IMR-90 (cell line): ENCODE data around the gene RGS5. TPM values are rescaled to one million over a fixed set of nuclear protein-coding genes. Genes with fewer than 3 reads are reported as not detected.

Source experiments
- ATAC-seq: fragments of 200-7000 bp; cut with Tn5 transposase; 2 replicates; pipeline ENCODE4 v1.9.1; 2020; ENCODE audit warnings: low read depth, mild to moderate bottlenecking, moderate library complexity
- BruUV-seq: library from RNA; stranded (reverse); fragments of 400-500 nt; replicated peaks from 2 replicates; lab custom pipeline; 2021; lab: Mats Ljungman, UMichigan
- CTCF ChIA-PET: fragments of 300-600 bp; formaldehyde crosslinking; extraction: SDS; loops from one replicate; lab custom pipeline; 2021; ENCODE audit warnings: antibody characterized with exemption; lab: Yijun Ruan, JAX
- POLR2A ChIA-PET: fragments of 300-600 bp; sonication (Branson Sonifier 250); formaldehyde crosslinking; loops from one replicate; lab custom pipeline; 2022; ENCODE audit warnings: antibody characterized with exemption; ENCODE audit not compliant: unreplicated experiment; lab: Charles Lee
- DNase-seq: peaks from one replicate; pipeline ENCODE4 v3.0.0; 2013
- H2AFZ ChIP-seq: replicated peaks from 2 replicates; pipeline ENCODE3; 2013; ENCODE audit warnings: low read length, mild to moderate bottlenecking; ENCODE audit not compliant: poor library complexity
- H2AK5ac ChIP-seq: 2 replicates; pipeline ENCODE4 v1.6.1; 2013; ENCODE audit warnings: low read depth, low read length, inconsistent platforms
- H2AK9ac ChIP-seq: replicated peaks from 2 replicates; pipeline ENCODE3; 2013; ENCODE audit warnings: mild to moderate bottlenecking, low read depth, low read length, moderate library complexity; ENCODE audit not compliant: poor library complexity
- H2BK120ac ChIP-seq: 2 replicates; pipeline ENCODE4 v1.6.1; 2013; ENCODE audit warnings: low read depth, low read length, inconsistent platforms
- H2BK15ac ChIP-seq: 3 replicates; pipeline ENCODE4 v1.6.1; 2013; ENCODE audit warnings: low read depth, low read length, inconsistent platforms
- H2BK20ac ChIP-seq: 2 replicates; pipeline ENCODE4 v1.6.1; 2013; ENCODE audit warnings: low read depth, mild to moderate bottlenecking, inconsistent platforms, low read length, moderate library complexity
- H2BK5ac ChIP-seq: 2 replicates; pipeline ENCODE4 v1.6.1; 2013; ENCODE audit warnings: mild to moderate bottlenecking, low read depth, low read length, inconsistent platforms; ENCODE audit not compliant: poor library complexity, severe bottlenecking
- H3K14ac ChIP-seq: replicated peaks from 2 replicates; pipeline ENCODE4 v1.6.1; 2013; ENCODE audit warnings: low read depth, low read length, inconsistent platforms
- H3K18ac ChIP-seq: 2 replicates; pipeline ENCODE4 v1.6.1; 2013; ENCODE audit warnings: low read depth, low read length, control low read depth
- H3K23ac ChIP-seq: 2 replicates; pipeline ENCODE4 v1.6.1; 2013; ENCODE audit warnings: low read depth, low read length, inconsistent platforms
- H3K27ac ChIP-seq: 2 replicates; pipeline ENCODE4 v1.5.1; 2013; ENCODE audit warnings: mild to moderate bottlenecking, control low read depth, low read length; ENCODE audit not compliant: insufficient read depth
- H3K27me3 ChIP-seq: 2 replicates; pipeline ENCODE4 v1.6.1; 2013; ENCODE audit warnings: low read length; ENCODE audit not compliant: control insufficient read depth, insufficient read depth
- H3K36me3 ChIP-seq: 2 replicates; pipeline ENCODE4 v1.6.1; 2013; ENCODE audit warnings: low read length, mixed read lengths; ENCODE audit not compliant: control insufficient read depth, insufficient read depth
- H3K4ac ChIP-seq: 2 replicates; pipeline ENCODE4 v1.6.1; 2013; ENCODE audit warnings: low read depth, low read length, inconsistent platforms
- H3K4me1 ChIP-seq: 2 replicates; pipeline ENCODE4 v1.6.1; 2013; ENCODE audit warnings: low read length, mixed read lengths; ENCODE audit not compliant: control insufficient read depth, insufficient read depth
- H3K4me2 ChIP-seq: 2 replicates; pipeline ENCODE4 v1.6.1; 2013; ENCODE audit warnings: low read depth, mild to moderate bottlenecking, control low read depth, low read length, moderate library complexity
- H3K4me3 ChIP-seq: 2 replicates; pipeline ENCODE4 v1.5.1; 2013; ENCODE audit warnings: low read depth, mild to moderate bottlenecking, control low read depth, low read length, moderate library complexity; ENCODE audit not compliant: insufficient read depth
- H3K56ac ChIP-seq: 2 replicates; pipeline ENCODE4 v1.6.1; 2013; ENCODE audit warnings: low read length, inconsistent platforms; ENCODE audit not compliant: insufficient read depth; ENCODE audit errors: extremely low read depth
- H3K79me1 ChIP-seq, 2 experiments: 2 replicates each; pipeline ENCODE4 v1.6.1; 2013; ENCODE audit warnings: low read length in 2 of 2, inconsistent platforms in 1 of 2, low read depth in 1 of 2
- H3K9ac ChIP-seq: 2 replicates; pipeline ENCODE4 v1.6.1; 2013; ENCODE audit warnings: low read depth, low read length, control low read depth
- H3K9me1 ChIP-seq: 2 replicates; pipeline ENCODE4 v1.6.1; 2013; ENCODE audit warnings: low read length, inconsistent platforms; ENCODE audit not compliant: insufficient read depth
- H3K9me3 ChIP-seq: 2 replicates; pipeline ENCODE4 v1.6.1; 2013; ENCODE audit warnings: low read length; ENCODE audit not compliant: control insufficient read depth, insufficient read depth
- H4K20me1 ChIP-seq: 2 replicates; pipeline ENCODE4 v1.6.1; 2013; ENCODE audit warnings: low read length, inconsistent platforms; ENCODE audit not compliant: insufficient read depth
- H4K5ac ChIP-seq: 2 replicates; pipeline ENCODE4 v1.6.1; 2013; ENCODE audit warnings: mild to moderate bottlenecking, low read depth, low read length, control low read depth
- H4K8ac ChIP-seq, 2 experiments: 2 replicates each; pipeline ENCODE4 v1.6.1; 2013; ENCODE audit warnings: low read depth in 2 of 2, low read length in 2 of 2, control low read depth in 1 of 2, inconsistent platforms in 1 of 2
- H4K91ac ChIP-seq: 2 replicates; pipeline ENCODE4 v1.6.1; 2013; ENCODE audit warnings: low read depth, low read length, inconsistent platforms; ENCODE audit not compliant: insufficient read depth
- BHLHE40 ChIP-seq: fragments of 150-350 bp; IDR thresholded peaks from 2 replicates; pipeline ENCODE4 v1.6.1; 2016; ENCODE audit warnings: mild to moderate bottlenecking, low read depth, low read length
- CEBPB ChIP-seq: IDR thresholded peaks from 2 replicates; pipeline ENCODE4 v1.6.1; 2012; ENCODE audit warnings: low read depth, low read length, improper control_type of control experiment
- CHD1 ChIP-seq: IDR thresholded peaks from 2 replicates; pipeline ENCODE4 v1.6.1; 2012; ENCODE audit warnings: low read depth, low read length, improper control_type of control experiment
- FOS ChIP-seq: fragments of 150-350 bp; IDR thresholded peaks from 2 replicates; pipeline ENCODE4 v1.6.1; 2016; ENCODE audit warnings: low read depth, low read length
- MAFK ChIP-seq: IDR thresholded peaks from 2 replicates; pipeline ENCODE4 v1.6.1; 2012; ENCODE audit warnings: low read depth, low read length, improper control_type of control experiment
- MAZ ChIP-seq: IDR thresholded peaks from 2 replicates; pipeline ENCODE4 v1.6.1; 2012; ENCODE audit warnings: low read depth, mild to moderate bottlenecking, low read length, improper control_type of control experiment, moderate library complexity, borderline replicate concordance
- MXI1 ChIP-seq: IDR thresholded peaks from 2 replicates; pipeline ENCODE4 v1.6.1; 2012; ENCODE audit warnings: low read depth, mild to moderate bottlenecking, low read length, moderate library complexity, borderline replicate concordance
- NFE2L2 ChIP-seq: fragments of 150-350 bp; IDR thresholded peaks from 2 replicates; pipeline ENCODE4 v1.6.1; 2016; ENCODE audit warnings: low read depth, mild to moderate bottlenecking, low read length
- POLR2A ChIP-seq: IDR thresholded peaks from 2 replicates; pipeline ENCODE4 v1.6.1; 2012; ENCODE audit warnings: mild to moderate bottlenecking, low read depth, low read length
- RAD21 ChIP-seq: IDR thresholded peaks from 2 replicates; pipeline ENCODE4 v1.6.1; 2012; ENCODE audit warnings: low read length, improper control_type of control experiment
- RCOR1 ChIP-seq: IDR thresholded peaks from 2 replicates; pipeline ENCODE4 v1.6.1; 2012; ENCODE audit warnings: mild to moderate bottlenecking, low read length, improper control_type of control experiment; ENCODE audit not compliant: insufficient replicate concordance
- RFX5 ChIP-seq: IDR thresholded peaks from 2 replicates; pipeline ENCODE4 v1.8.0; 2012; ENCODE audit warnings: low read depth, mild to moderate bottlenecking, low read length, moderate library complexity
- SMC3 ChIP-seq: fragments of 150-350 bp; IDR thresholded peaks from 2 replicates; pipeline ENCODE4 v1.6.1; 2016; ENCODE audit warnings: low read depth, mild to moderate bottlenecking, antibody characterized with exemption, low read length, moderate library complexity
- WGBS, 2 experiments: methylation state at CpG; one replicate each; pipeline versions ENCODE4 v1.1.5 to v1.1.7; 2013; ENCODE audit warnings: missing lambda C conversion rate in 2 of 2; ENCODE audit not compliant: insufficient read length in 1 of 2; ENCODE audit errors: extremely low coverage in 2 of 2; 5-methylcytosine and 5-hydroxymethylcytosine counted together
- dilution Hi-C: fragments of 300-500 bp; cut with HindIII; formaldehyde crosslinking; loops from one replicate; pipeline ENCODE4 v1.14.3; 2018; ENCODE audit warnings: low sequenced_read_pairs; ENCODE audit not compliant: unreplicated experiment
- in situ Hi-C: fragments of 300-500 bp; cut with MboI; formaldehyde crosslinking; loops from 3 replicates; pipeline ENCODE4 v1.14.3; 2019; ENCODE audit warnings: low sequenced_read_pairs, inconsistent platforms, mixed read lengths
- intact Hi-C: fragments of 100-400 bp; cut with micrococcal nuclease; formaldehyde crosslinking; loops from 2 replicates; pipeline ENCODE4 v1.10.0; 2022
- polyA plus RNA-seq, 3 experiments: library from polyadenylated mRNA; depleted of rRNA; stranded (reverse); fragments of >200 nt; gene quantifications; 2 replicates each; pipeline ENCODE4 v1.2.3, GENCODE V29; 2012; ENCODE audit warnings: low replicate concordance in 1 of 3
- total RNA-seq: library from RNA; depleted of rRNA; stranded (reverse); fragments of >200 nt; gene quantifications from 2 replicates; pipeline ENCODE4 v1.2.3, GENCODE V29; 2012
- TF ChIP-seq, protein P1 (sequence below): fragments of 150-350 bp; IDR thresholded peaks from 2 replicates; pipeline ENCODE4 v1.6.1; 2017; ENCODE audit warnings: mild to moderate bottlenecking, antibody characterized with exemption, low read length, low read depth
- TF ChIP-seq, protein P2 (sequence below): conservative IDR thresholded peaks from 2 replicates; pipeline ENCODE4 v1.5.1; 2012; ENCODE audit warnings: mild to moderate bottlenecking, low read depth, low read length, improper control_type of control experiment
- TF ChIP-seq, protein P3 (sequence below): fragments of 150-350 bp; IDR thresholded peaks from 2 replicates; pipeline ENCODE4 v1.6.1; 2016; ENCODE audit warnings: low read depth, mild to moderate bottlenecking, low read length, moderate library complexity, borderline replicate concordance

RGS5 gene
- total and polyA plus RNA-seq, 2 of the 4 experiments (the other 2 are of a cell fraction) = 21.4 to 40.0 TPM

DNA sequence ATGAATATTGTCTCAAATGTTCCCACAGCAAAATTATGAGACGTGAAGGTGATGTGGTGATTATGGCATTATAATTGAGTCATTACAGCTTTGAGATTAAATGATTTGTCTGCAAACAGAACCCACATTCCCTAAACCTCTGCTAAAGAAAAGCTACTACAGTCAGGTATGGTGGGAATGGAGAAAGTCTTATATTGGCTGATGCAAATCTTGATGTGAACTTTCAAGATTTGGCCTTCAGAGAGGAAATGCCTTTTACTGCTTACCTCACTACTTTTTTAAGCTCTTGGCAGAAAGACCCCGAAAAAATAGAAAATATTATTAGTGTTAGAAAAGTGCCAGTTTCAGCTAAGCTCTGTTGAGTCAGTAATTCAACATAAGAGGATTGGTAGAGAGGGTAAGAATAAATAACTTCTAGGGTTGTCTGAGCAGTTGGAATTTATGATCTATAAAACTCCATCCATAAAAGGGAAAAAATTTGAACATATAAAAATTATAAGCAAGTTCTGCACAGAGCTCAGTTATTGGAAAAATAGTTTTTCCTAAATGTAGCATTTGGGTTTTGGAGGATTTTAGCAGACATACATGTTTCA lies 47.8 kb upstream of the RGS5 start:
- POLR2A ChIA-PET = interaction anchor here (0.6 to 0.9 kb wide), 2 partner anchors 12 to 166 kb away, joined by 3 read pairs; no protein-coding TSS in a partner anchor

More for the DNA sequence above, 47.8 kb upstream of the RGS5 start:
- no CpG with 5 or more reads among the region's 2 CpGs for WGBS, 2 experiments
- in situ Hi-C loops = no loop called here
- Histone ChIP-seq H2AK5ac (no peak overlapping the region), H4K8ac (no peak overlapping the region), H3K18ac (no peak overlapping the region), H3K27me3 (no peaks in the 10 kb centered on the region), H4K20me1 (no peaks in the 10 kb centered on the region), H3K14ac (no peak overlapping the region), H3K36me3 (no peaks in the 10 kb centered on the region), H3K9ac (no peak overlapping the region), H3K4me2 (no peak overlapping the region), H4K91ac (no peak overlapping the region), H3K27ac (no peak overlapping the region), H4K5ac (no peak overlapping the region), H3K56ac (no peak overlapping the region), H2AK9ac (no peak overlapping the region), H3K4ac (no peak overlapping the region), H3K9me3 (no peaks in the 10 kb centered on the region), H2BK20ac (no peak overlapping the region), H3K9me1 (no peaks in the 10 kb centered on the region), H3K4me3 (no peak overlapping the region), H3K79me1 (no peaks in the 10 kb centered on the region), H2AFZ (no peak overlapping the region), H2BK120ac (no peak overlapping the region), H2BK5ac (no peak overlapping the region), H3K4me1 (no peaks in the 10 kb centered on the region), H3K23ac (no peak overlapping the region), H2BK15ac (no peak overlapping the region)
- CTCF ChIA-PET = interaction anchor here (1.4 kb wide), 1 partner anchor 8 kb away, joined by 3 read pairs; no protein-coding TSS in a partner anchor
- ATAC-seq (no peak), DNase-seq (no peak)
- dilution Hi-C loops = no loop called here
- TF ChIP-seq NFE2L2 (no peak), CHD1 (no peak), RAD21 (no peak), BHLHE40 (no peak), RCOR1 (no peak), POLR2A (no peak), SMC3 (no peak), MAFK (no peak), MAZ (no peak), MXI1 (no peak), RFX5 (no peak), CEBPB (no peak), FOS (no peak)
- TF ChIP-seq, protein P1, sequence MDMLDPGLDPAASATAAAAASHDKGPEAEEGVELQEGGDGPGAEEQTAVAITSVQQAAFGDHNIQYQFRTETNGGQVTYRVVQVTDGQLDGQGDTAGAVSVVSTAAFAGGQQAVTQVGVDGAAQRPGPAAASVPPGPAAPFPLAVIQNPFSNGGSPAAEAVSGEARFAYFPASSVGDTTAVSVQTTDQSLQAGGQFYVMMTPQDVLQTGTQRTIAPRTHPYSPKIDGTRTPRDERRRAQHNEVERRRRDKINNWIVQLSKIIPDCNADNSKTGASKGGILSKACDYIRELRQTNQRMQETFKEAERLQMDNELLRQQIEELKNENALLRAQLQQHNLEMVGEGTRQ = no peak
- TF ChIP-seq, protein P2, sequence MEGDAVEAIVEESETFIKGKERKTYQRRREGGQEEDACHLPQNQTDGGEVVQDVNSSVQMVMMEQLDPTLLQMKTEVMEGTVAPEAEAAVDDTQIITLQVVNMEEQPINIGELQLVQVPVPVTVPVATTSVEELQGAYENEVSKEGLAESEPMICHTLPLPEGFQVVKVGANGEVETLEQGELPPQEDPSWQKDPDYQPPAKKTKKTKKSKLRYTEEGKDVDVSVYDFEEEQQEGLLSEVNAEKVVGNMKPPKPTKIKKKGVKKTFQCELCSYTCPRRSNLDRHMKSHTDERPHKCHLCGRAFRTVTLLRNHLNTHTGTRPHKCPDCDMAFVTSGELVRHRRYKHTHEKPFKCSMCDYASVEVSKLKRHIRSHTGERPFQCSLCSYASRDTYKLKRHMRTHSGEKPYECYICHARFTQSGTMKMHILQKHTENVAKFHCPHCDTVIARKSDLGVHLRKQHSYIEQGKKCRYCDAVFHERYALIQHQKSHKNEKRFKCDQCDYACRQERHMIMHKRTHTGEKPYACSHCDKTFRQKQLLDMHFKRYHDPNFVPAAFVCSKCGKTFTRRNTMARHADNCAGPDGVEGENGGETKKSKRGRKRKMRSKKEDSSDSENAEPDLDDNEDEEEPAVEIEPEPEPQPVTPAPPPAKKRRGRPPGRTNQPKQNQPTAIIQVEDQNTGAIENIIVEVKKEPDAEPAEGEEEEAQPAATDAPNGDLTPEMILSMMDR = no peak
- TF ChIP-seq, protein P3, sequence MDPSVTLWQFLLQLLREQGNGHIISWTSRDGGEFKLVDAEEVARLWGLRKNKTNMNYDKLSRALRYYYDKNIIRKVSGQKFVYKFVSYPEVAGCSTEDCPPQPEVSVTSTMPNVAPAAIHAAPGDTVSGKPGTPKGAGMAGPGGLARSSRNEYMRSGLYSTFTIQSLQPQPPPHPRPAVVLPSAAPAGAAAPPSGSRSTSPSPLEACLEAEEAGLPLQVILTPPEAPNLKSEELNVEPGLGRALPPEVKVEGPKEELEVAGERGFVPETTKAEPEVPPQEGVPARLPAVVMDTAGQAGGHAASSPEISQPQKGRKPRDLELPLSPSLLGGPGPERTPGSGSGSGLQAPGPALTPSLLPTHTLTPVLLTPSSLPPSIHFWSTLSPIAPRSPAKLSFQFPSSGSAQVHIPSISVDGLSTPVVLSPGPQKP = no peak
- intact Hi-C loops = no loop called here
- no TSS peak for BruUV-seq
